BLaER1 treated with 17β-estradiol and CSF1 and Interleukin-3, amounts not matched to agents 10 nM and 100 nM (cell line): Measurements from ENCODE around the gene CIRBP.

Experiments used
- H3K27ac ChIP-seq, 11 experiments: shearing (Covaris generic); formaldehyde crosslinking; 2 replicates each; pipeline ENCODE4 v1.8.1; 2022
- H3K27me3 ChIP-seq, 11 experiments: shearing (Covaris generic); formaldehyde crosslinking; 2 replicates each; pipeline ENCODE4 v1.8.1; 2022
- H3K36me3 ChIP-seq, 11 experiments: shearing (Covaris generic); formaldehyde crosslinking; 2 replicates each; pipeline ENCODE4 v1.8.1; 2022
- H3K4me1 ChIP-seq, 10 experiments: shearing (Covaris generic); formaldehyde crosslinking; 2 replicates each; pipeline ENCODE4 v1.8.1; 2022
- H3K4me2 ChIP-seq, 11 experiments: shearing (Covaris generic); formaldehyde crosslinking; 2 replicates each; pipeline ENCODE4 v1.8.1; 2022
- H3K4me3 ChIP-seq, 10 experiments: shearing (Covaris generic); formaldehyde crosslinking; 2 replicates each; pipeline ENCODE4 v1.8.1; 2022
- H3K9ac ChIP-seq, 11 experiments: shearing (Covaris generic); formaldehyde crosslinking; 2 replicates each; pipeline ENCODE4 v1.8.1; 2022
- H3K9me3 ChIP-seq, 11 experiments: shearing (Covaris generic); formaldehyde crosslinking; replicated peaks in 1 of 11; 2 replicates each; pipeline ENCODE4 v1.8.1; 2022
- H4K20me1 ChIP-seq, 11 experiments: shearing (Covaris generic); formaldehyde crosslinking; 2 replicates each; pipeline ENCODE4 v1.8.1; 2022
- Cebpa-rat ChIP-seq, 11 experiments: shearing (Covaris generic); IDR thresholded peaks; 2 replicates each; pipeline ENCODE4 v1.8.1; 2022

Gene CIRBP

GRCh38 chr19:1269478-1270212 lies 513 bp downstream of the CIRBP start:
- Histone ChIP-seq H3K36me3 (peaks cover 41 to 48% (median 44%) of the 10 kb centered on the region in 11 experiments), H3K9ac (peak overlapping the region; percentile 98 to 100 (median 99)), H3K9me3 (no peaks in the 10 kb centered on the region), H4K20me1 (peaks cover 52 to 91% (median 70%) of the 10 kb centered on the region in 11 experiments), H3K27me3 (no peaks in the 10 kb centered on the region; a peak in 3 of 22 replicates), H3K4me3 (peak overlapping the region; percentile 70 to 89 (median 76)), H3K4me2 (peak overlapping the region; percentile 93 to 100 (median 99)), H3K27ac (peak overlapping the region; percentile 98 to 100 (median 99)), H3K4me1 (peaks cover 78 to 91% (median 88%) of the 10 kb centered on the region in 10 experiments)
- no peak for TF ChIP-seq Cebpa-rat (IDR thresholded peaks at IDR 0.05)

- peak overlapping the region; percentile 70 to 89 (median 76) for H3K4me3 ChIP-seq
- peak overlapping the region; percentile 98 to 100 (median 99) for H3K27ac ChIP-seq
- peaks cover 46 to 52% (median 49%) of the 10 kb centered on the region in 11 experiments for H3K36me3 ChIP-seq
- peaks cover 76 to 89% (median 86%) of the 10 kb centered on the region in 10 experiments for H3K4me1 ChIP-seq
- H3K9ac ChIP-seq: peak overlapping the region; percentile 98 to 100 (median 99)
- no peaks in the 10 kb centered on the region; a peak in 3 of 22 replicates for H3K27me3 ChIP-seq
- no peaks in the 10 kb centered on the region for H3K9me3 ChIP-seq
- TF ChIP-seq Cebpa-rat (IDR thresholded peaks at IDR 0.05): no peak
- peaks cover 56 to 88% (median 68%) of the 10 kb centered on the region in 11 experiments for H4K20me1 ChIP-seq
- peak overlapping the region; percentile 93 to 100 (median 99) for H3K4me2 ChIP-seq
Measured at GRCh38 chr19:1270213-1270853, 1.2 kb downstream of the CIRBP start.

GRCh38 chr19:1270854-1271527 lies 1.9 kb downstream of the CIRBP start:
- peaks cover 46 to 52% (median 49%) of the 10 kb centered on the region in 11 experiments for H3K36me3 ChIP-seq
- no peak for TF ChIP-seq Cebpa-rat (IDR thresholded peaks at IDR 0.05)
- H3K9ac ChIP-seq: peak overlapping the region; percentile 98 to 100 (median 99)
- H3K4me3 ChIP-seq: peak overlapping the region; percentile 70 to 89 (median 76)
- H3K4me2 ChIP-seq: peak overlapping the region; percentile 93 to 100 (median 99)
- peaks cover 69 to 83% (median 80%) of the 10 kb centered on the region in 10 experiments for H3K4me1 ChIP-seq
- H3K27me3 ChIP-seq: no peaks in the 10 kb centered on the region; a peak in 3 of 22 replicates
- no peaks in the 10 kb centered on the region for H3K9me3 ChIP-seq
- H3K27ac ChIP-seq: peak overlapping the region in 10 of 11 experiments; percentile 98 to 100 (median 99); a peak in 20 of 22 replicates
- H4K20me1 ChIP-seq: peaks cover 56 to 85% (median 65%) of the 10 kb centered on the region in 11 experiments

- Histone ChIP-seq H3K4me3 (peak overlapping the region; percentile 70 to 89 (median 76); a peak in 19 of 20 replicates), H4K20me1 (peaks cover 54 to 86% (median 68%) of the 10 kb centered on the region in 11 experiments), H3K27me3 (no peaks in the 10 kb centered on the region; a peak in 3 of 22 replicates), H3K36me3 (peaks cover 46 to 53% (median 49%) of the 10 kb centered on the region in 11 experiments), H3K9me3 (no peaks in the 10 kb centered on the region), H3K9ac (peak overlapping the region; percentile 98 to 100 (median 99)), H3K4me1 (peaks cover 69 to 83% (median 81%) of the 10 kb centered on the region in 10 experiments), H3K4me2 (peak overlapping the region; percentile 93 to 100 (median 99)), H3K27ac (peak overlapping the region in 10 of 11 experiments; percentile 98 to 100 (median 99); a peak in 19 of 22 replicates)
- TF ChIP-seq Cebpa-rat (IDR thresholded peaks at IDR 0.05): no peak
Measured at GRCh38 chr19:1271528-1272422, 2.6 kb downstream of the CIRBP start.

- peak overlapping the region; percentile 98 to 100 (median 99); a peak in 20 of 22 replicates for H3K9ac ChIP-seq
- no peaks in the 10 kb centered on the region; a peak in 3 of 22 replicates for H3K27me3 ChIP-seq
- H3K4me3 ChIP-seq: peak overlapping the region in 4 of 10 experiments; percentile 73 to 82 (median 78); a peak in 5 of 20 replicates
- H3K27ac ChIP-seq: peak overlapping the region in 10 of 11 experiments; percentile 20 to 100 (median 99); a peak in 15 of 22 replicates
- H3K9me3 ChIP-seq: no peaks in the 10 kb centered on the region
- H3K4me1 ChIP-seq: peaks cover 69 to 83% (median 81%) of the 10 kb centered on the region in 10 experiments
- TF ChIP-seq Cebpa-rat (IDR thresholded peaks at IDR 0.05): no peak
- H3K36me3 ChIP-seq: peaks cover 47 to 61% (median 55%) of the 10 kb centered on the region in 11 experiments
- H4K20me1 ChIP-seq: peaks cover 55 to 86% (median 69%) of the 10 kb centered on the region in 11 experiments
- peak overlapping the region; percentile 93 to 100 (median 99) for H3K4me2 ChIP-seq
Measured at GRCh38 chr19:1272423-1273262, 3.5 kb downstream of the CIRBP start.

- Histone ChIP-seq H3K9me3 (no peaks in the 10 kb centered on the region), H3K4me1 (peaks cover 61 to 81% (median 74%) of the 10 kb centered on the region in 10 experiments), H3K36me3 (peaks cover 49 to 69% (median 57%) of the 10 kb centered on the region in 11 experiments), H3K27me3 (no peaks in the 10 kb centered on the region; a peak in 1 of 22 replicates), H3K9ac (peak overlapping the region; percentile 92 to 100 (median 99); a peak in 19 of 22 replicates), H4K20me1 (peaks cover 55 to 86% (median 69%) of the 10 kb centered on the region in 11 experiments), H3K27ac (peak overlapping the region in 9 of 11 experiments; percentile 96 to 99 (median 99); a peak in 13 of 22 replicates), H3K4me2 (peak overlapping the region; percentile 93 to 100 (median 99)), H3K4me3 (peak overlapping the region in 3 of 10 experiments; percentile 70 to 76 (median 72); a peak in 4 of 20 replicates)
- TF ChIP-seq Cebpa-rat (IDR thresholded peaks at IDR 0.05): no peak
Measured at GRCh38 chr19:1273263-1274041, 4.3 kb downstream of the CIRBP start.
